ENCODE measurements around the gene LINC00305.

The LINC00305 gene

DNA sequence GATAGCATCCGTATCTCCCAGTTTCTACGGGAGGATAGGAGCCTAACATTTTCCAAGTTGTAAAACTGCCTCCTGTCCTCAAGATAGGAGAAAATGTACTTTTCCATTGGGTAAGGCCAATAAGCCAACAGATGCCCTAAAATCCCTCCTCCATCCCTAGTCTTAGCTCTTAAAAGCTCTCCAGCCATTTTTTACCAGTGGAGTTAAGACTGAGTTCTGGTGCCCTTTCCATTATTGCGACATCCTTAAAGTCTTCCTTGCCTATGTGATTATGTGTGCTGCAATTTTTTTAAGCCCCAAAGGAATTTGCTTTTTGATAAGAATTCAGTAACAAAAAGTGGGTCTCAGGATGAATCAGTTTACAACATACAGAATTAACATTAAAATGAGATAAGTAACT lies 33.0 kb downstream of the LINC00305 start:
- DNase-seq (ENCODE audit: low read depth in 2 of 2), result no peak

DNA sequence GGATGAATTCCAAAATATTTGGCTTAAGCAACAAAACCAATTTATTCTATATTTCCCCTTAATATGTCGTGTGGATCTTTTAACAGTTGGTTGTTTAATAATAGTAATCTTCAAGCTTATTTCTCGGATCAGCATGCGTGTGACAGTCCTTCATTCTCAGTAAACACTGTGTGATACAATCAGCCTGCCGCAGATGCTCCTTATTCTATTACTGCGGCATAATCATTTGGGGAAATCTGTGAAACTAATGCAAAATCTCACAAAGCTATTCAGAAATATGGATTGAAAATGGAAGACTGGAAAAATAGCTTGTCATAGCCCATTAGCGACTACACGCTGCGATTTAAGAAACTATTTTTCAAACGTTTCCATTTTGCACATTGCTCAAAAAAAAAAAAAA lies 36.9 kb downstream of the LINC00305 start:
- DNase-seq (ENCODE audit: low read depth in 2 of 2), result no peak

DNA sequence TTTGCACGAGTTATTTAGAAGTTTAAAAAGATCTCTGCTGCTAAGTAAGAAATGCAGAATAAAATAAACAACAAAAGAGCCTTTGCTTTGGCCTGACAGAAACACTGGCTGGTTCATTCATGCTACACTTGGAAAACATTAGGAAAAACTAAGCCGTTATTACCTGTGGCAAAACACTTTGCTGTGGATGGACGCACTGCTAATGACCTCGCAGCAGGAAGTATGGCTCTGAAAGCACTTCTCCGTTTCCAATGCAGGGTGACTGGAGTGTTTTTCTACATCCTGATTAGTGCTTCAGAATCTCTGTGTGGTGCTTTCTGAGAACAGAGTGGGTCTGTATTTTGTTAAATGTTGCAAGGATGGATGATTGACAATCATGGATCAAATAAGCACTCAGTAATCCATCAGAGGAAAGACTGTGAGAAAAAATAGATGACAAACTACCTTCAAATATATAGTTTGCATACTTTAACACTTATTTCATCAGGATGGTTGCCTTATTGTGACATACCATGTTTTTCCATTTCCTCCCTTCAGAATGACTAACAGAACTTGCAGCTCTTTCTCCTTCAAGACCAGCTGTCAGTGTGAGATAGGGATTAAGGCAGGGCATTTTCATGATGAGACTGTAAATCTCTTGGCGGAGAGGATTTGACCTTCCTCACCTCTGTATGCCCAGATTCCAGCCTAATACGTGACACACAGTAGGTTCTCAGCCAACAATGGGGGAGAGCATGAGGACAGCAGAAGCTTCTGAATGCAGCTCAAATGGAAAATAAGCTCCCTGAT lies 38.0 kb downstream of the LINC00305 start:
- no peak for DNase-seq (ENCODE audit: low read depth in 2 of 2)

DNA sequence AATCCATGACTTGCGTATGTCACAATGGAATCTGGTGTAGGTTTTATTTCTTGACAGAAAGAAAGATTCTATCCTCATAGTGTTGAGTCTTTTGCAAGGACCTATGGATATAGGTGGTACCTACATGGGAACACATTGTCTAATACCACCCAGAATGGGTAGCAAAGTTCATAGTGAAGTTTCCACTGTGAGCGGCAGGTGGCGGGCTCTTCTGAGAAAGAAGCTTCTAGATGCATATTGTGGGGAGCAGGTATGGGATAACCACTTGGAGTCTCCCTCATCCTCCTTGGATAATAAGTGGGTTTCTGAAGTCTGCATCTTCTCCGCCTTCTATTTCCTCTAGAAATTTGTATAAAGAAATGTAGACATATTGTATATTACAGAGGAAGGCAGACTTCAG lies 44.9 kb downstream of the LINC00305 start:
- no peak for DNase-seq (ENCODE audit: low read depth in 2 of 2)

DNA sequence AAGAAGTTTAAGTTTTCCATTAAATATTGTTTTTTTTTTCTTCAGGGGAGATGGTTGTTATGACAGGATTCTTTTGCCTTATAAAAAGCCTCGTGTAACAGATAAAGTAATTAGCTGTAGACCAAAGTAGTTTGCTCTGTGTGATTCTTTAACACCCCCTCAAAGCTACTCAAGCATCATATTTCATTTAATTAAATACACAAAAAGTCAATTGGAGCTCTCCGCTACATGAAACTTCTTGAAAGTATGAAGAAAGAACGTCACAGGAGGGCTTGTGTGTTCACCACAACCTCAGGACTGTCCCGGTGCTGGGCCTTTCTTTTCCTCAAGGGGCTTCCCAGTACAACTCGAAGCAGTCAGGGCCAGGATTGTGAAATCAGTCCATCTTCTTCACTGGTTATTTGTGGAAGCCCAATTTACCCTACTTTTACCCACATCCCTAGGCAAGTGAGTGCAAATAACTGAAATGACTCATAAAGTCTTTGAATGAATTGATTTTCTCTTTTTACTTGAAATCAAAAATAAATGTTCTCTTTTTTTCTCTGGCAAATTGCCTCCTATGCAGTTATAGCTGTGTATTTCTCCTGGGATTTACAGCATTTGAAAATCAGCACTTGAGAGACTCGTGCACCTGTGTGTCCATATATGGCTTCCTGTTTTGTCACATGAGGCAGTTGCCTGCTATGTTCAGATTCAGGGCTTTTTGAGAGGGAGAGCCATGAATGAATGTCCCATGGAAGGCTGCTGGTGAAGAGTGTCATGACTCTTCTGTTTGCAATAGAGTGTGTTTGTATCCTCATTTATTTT lies 48.6 kb downstream of the LINC00305 start:
- no peak for DNase-seq (ENCODE audit: low read depth in 2 of 2)

DNA sequence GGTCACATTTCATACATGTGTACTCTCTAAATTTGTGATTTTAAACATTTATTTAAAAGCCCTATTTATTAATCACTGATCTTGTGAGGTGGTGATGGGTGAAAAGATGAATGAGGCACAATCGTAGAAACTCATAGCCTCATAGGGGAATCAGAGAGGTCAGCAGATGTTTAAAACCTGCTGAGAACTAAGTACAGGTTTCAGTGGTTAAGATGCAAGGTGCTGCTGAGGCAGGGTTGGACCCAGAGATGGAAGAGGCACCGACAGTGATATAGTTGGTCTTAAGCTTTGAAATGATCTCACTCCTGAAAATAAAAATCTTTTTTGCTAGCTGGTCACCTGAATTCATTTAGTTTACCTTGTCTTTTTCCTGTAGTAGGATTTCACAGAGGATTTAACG lies 49.6 kb downstream of the LINC00305 start:
- DNase-seq (ENCODE audit: low read depth in 2 of 2), result no peak

DNA sequence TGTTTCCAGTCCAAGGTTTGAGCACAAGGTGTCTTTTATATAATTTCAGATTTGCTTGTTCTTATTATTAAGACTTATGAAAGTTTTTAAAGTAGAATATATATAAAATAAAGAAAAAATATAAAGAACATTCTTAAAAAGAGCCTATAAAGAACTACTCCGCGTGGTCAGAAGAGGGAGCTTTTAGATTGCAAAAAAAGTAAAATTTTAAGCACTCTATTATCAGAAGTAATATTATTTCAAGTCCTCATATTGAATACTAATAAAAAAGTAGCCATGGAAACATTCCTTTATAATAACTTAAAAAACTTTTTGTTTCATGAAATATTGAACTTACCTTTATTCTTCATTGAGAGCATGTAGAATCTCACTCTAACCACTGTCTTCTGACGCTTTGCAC lies 51.4 kb downstream of the LINC00305 start:
- no peak for DNase-seq (ENCODE audit: low read depth in 2 of 2)

DNA sequence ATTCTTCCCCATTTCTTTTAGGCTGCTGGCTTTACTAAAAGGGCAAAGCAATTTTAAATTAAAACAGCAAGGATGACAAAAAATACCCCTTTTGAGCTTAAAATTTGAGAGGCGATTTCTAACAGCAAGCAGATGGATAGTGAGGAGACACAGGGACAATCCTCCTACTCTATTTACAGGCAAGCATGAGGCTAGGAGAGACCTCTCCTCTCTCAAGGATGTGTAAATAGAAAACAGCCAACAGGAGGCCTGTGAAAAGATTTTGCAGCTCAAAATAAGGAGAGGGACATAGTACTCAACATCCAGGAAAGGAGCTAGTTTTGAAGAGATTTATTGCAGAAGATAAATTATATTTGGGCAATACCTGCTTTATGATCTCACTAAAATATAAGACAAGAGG lies 53.8 kb downstream of the LINC00305 start:
- no peak for DNase-seq (ENCODE audit: low read depth in 2 of 2)

DNA sequence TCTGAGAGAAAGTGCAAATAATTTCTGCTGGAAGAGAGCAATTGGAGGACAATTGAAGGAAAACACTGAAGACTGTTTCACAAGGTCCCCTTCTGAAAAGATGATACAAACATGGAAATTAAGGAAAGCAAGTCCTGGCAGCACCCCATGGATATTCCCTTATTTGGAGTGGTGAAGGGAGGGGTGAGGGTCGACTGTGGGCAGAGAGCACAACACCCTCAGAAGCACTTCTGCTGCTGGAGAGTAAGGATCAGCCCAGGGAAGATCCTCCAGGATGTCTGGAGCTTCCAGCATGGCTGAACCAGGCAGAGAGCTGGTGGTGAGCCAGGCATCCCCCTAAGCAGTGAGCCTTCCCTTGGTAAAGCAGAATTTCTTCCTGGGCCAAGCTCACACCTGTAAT lies 54.7 kb downstream of the LINC00305 start:
- no peak for DNase-seq (ENCODE audit: low read depth in 2 of 2)

DNA sequence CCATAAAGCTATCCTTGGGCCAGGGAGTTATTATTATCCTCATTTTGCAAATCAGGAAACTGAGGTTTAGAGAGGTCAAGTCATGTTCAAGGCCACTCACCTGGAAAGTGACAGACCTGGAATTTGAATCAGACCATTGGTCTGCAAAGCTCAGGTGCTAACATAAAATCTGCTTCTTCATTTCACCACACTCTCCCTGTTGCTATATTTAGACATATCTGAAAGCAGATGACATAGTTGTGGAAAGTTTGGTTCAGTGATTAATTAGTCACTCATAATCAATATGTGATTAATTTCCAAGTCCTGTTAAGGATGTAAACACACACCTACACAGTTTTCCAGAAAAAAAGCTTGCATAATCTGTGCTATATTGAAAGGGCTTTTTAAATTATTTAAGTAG lies 57.4 kb downstream of the LINC00305 start:
- no peak for DNase-seq (ENCODE audit: low read depth in 2 of 2)

DNA sequence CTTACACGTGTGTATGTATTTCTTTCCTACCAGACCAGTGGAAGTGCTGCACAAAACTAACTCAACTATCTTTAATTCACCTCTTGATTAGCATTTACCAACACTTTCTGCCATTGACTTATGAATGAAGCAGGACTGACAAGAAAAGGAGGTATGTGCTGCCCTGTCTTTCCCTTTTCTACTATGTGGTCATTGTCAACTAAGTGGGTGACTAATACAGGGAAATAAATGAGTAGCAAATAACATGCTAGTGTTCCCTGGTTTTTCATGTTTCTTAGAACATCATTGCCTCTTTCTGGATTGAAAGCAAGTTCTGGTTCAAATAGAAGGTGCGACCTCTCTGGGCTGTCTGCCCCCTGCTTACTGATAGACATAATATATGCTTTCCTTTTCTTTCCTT lies 58.0 kb downstream of the LINC00305 start:
- no peak for DNase-seq (ENCODE audit: low read depth in 2 of 2)

DNA sequence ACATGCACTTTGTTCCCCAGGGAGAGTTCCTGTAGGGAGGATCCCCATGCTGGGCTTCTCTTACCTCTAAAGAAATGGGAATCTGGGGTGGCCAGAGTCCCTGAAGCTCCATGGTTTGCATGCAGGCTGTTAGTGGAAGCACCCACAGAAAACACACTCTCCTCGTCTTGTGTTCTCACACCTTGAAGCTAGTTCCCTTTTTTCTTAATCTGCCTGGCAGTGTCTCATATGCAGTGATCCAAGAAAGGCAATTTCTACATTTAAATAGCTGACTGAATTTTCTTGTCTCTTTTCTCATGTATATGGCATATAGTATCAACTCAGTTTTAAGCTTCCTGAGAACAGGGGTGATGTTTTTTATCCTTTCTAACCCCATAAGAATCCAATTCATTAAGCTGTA lies 65.0 kb downstream of the LINC00305 start:
- DNase-seq (ENCODE audit: low read depth in 2 of 2), result no peak

DNA sequence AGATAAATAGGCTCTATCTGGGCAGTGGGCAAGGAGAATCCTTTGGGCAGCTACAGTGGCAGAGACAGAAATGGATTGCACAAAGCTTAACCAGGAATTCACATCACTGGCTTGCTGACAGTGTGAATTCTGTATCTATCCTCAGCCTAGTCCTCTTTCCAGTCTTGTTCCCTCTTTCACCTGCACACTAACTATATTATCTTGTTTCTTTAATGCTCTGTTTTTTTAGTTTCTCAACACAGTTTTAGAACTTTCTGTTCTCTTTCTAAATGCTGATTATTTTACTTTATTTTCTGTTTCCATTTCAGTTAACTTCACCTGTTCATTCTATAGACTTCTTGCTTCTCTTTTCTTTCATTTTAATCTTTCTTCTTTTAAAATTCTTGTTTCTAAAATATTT lies 66.4 kb downstream of the LINC00305 start:
- no peak for DNase-seq (ENCODE audit: low read depth in 2 of 2)

DNA sequence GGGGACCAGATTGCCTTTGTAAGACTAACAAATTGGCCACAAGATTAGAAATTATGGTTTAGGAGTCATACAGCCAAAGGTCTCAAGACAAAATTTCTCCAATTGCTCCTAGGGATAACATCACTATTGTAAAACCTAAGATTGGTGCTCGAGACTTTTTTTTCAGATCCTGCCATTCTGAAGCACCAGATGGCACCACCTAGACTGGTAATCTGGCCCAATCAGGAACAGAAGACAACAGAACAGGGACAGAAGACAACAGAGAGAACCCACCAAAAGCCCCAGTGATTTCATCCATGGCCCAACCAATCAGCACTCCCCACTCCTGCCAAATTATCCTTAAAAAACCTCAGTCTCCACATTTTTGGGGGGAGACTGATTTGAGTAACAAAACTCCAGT lies 66.8 kb downstream of the LINC00305 start:
- DNase-seq (ENCODE audit: low read depth in 2 of 2), result no peak

DNA sequence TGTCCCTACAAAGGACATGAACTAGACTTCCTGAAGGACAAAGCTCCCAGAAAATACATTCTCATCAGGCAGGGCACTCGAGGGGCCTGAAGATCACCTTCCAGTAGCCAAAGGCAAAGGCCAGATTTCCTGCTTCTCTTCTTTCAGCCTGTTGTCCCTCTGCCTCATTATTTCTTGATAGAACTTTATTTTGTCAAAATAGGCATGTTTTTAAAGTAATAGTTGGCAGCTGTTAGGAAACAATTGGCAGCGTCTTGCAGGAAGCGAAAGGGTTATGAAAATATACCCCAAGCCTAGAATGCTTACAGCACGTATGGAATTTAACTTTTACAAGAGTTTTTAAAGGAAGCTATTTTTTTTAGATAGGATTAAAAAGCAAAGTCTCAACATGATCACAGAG lies 74.9 kb downstream of the LINC00305 start:
- DNase-seq (ENCODE audit: low read depth in 2 of 2), result no peak

DNA sequence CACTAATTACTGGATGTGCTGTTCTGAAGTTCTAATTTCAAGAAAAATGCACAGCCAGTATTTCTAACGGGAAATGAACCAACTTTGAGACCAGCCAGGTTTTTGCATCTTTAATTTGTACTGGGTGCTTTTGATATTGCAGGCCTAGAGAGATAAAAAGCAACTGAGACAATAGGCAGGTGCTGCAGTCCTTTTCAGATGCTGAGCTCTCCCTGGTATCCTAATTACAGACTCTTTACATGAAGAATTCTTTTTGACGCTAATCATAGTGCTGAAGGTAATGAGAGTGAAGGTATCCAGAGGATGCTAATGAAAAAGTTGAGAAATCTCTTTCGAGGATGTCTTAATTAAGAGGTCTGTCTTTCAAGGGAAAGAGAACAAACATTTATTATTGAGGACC lies 93.9 kb downstream of the LINC00305 start:
- no peak for DNase-seq (ENCODE audit: low read depth in 2 of 2)

DNA sequence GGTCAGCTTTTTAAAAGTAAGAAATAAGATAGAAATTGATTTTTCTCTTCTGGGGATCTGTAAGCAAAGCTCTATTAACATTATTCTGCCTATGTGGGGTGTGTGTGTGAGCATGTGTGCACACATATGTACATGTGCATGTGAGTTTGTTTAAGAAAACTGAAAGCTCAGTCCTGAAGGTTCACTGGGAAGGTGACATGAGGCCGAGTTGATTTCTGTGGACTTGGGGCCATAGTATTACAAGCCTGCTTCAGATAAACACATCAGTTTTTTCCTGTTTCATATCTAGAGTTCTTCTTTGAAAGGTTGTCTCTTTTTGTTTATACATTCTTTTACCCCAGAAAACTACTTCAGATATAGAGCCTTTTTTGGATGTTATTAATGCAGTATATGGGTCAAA lies 95.6 kb downstream of the LINC00305 start:
- DNase-seq (ENCODE audit: low read depth in 2 of 2), result no peak

DNA sequence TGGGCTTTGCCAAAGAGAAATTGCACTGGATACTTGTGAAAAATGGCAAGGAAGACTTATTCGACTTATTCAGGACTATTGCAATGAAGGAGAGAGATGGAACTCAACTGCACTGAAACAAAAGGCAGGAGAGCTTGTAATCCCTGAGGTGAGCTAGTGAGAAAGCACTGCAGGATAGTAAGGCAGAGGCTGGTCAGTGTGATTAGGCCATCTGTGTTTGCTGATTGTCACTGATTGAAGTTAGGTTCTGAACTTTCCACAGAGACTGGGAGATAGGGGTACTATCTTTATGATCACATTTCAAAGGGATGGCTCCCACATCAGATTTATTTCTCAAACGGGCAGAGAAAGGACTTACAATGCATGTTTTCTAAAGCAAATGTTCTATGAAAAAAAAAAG lies 96.1 kb downstream of the LINC00305 start:
- no peak for DNase-seq (ENCODE audit: low read depth in 2 of 2)

DNA sequence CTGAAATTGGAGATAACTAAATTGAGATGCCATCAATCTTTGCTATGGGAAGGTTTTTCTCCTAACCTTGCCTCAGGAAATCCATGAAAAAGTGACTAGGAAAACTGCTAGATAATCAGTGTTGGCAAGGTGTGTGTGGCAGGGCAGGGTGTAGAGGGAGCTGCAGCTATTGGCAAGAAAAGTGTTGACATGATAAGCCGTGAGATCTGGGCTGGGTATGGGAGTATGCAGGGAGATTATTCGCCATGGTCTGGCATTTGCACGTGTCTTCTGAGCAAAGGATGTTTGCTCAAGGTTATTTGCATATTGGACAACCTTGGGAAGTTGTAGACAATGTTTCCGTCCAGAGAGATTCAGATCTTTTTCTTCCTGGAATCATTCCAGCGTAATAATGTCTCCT lies 104.3 kb downstream of the LINC00305 start:
- no peak for DNase-seq (ENCODE audit: low read depth in 2 of 2)

DNA sequence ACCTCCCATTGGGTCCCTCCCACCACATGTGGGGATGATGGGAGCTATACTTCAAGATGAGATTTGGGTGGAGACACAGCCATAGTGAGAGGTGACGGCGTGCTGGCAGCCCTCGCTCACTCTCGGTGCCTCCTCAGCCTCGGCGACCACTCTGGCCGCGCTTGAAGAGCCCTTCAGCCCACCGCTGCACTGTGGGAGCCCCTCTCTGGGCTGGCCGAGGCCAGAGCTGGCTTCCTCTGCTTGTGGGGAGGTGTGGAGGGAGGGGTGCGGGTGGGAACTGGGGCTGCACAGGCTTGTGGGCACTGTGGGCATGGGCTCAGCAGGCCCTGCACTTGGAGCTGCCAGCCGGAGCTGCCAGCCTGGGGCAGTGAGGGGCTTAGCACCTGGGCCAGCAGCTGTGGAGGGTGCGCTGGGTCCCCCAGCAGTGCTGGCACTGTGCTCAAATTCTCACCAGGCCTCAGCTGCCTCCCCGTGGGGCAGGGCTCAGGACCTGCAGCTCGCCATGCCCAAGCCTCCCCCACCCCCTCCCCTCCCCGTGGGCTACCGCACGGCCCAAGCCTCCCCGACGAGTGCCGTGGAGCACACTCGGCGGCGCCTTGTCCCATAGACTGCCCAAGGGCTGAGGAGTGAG lies 106.0 kb downstream of the LINC00305 start:
- DNase-seq (ENCODE audit: low read depth in 2 of 2), result no peak

DNA sequence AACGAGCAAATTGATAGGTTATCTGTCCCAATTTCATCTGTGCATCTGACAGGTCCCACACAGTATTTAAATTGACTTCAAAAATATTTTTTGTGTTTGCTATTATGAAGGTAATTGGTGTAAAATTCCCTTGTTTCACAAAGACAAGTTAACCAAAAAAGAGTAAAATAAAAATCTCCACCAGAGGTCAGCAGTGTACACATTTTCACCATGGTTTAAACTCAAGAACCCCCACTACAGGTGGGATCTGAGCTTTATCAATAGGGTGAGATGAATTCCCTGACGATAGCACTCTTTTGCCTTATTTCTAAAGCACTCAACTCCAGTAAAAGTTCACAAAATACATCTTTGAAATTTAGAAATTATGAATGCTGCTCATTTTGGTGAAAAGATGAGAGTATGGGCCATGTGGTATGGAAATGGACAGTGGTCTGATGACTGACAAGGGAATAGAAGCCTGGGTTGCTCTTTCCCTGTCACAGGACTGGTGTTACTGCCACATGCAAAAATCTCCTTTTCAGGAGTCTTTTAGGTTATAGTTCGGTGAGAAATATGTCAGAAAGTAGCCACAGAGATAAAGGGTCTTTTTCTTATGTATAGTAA lies 111.0 kb downstream of the LINC00305 start:
- no peak for DNase-seq (ENCODE audit: low read depth in 2 of 2)

DNA sequence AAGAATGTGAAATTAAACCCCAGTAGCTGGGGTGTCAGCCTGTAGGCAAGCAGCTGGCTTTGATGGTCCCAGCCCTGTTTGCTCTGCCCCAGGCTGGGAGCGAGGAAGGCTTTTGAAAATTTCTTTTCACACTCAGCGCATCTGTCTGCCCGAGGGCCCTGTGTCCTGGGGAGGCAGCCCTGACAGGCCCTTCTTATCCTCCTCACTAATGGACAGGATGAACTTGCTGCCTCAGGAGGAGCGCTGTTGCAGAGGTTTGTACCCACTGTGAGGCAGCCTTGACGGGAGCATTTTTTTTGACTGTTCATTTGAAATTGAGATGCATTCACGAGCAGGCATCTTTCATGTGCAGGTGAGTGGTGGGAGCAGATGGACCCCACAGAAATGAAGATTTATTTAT lies 116.6 kb downstream of the LINC00305 start:
- DNase-seq (ENCODE audit: low read depth in 2 of 2), result no peak

DNA sequence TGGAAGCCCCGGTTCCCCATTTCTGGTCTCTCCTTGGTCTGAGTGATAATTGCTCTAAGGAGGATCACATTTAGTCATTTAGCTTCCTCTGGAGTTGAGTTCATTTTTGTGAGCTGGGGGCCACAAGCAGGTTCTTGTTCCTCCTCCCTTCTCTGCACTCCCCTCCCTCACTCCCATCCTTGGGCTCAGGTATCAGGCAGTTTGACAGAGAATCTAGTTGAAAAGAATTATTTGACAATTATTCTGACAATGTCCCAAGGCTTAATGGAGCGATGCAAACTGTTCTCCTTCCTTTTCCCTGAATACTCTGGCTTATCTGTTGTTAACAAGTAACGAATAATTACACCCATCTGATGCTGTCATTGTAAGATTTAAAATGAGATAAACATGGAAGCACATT lies 117.5 kb downstream of the LINC00305 start:
- no peak for DNase-seq (ENCODE audit: low read depth in 2 of 2)

Measured in stimulated activated CD4-positive, alpha-beta T cell treated with anti-CD3 and anti-CD28 coated beads, Interleukin-15, amount 100 ng/mL, for 48 hours (primary cell).